ENCODE results near the gene SIDT2. TPM values are rescaled to one million over a fixed set of nuclear protein-coding genes. Genes with fewer than 3 reads are reported as not detected.

The SIDT2 gene
- polyA plus RNA-seq, 1 experiment, result 32.5 TPM

- CTCF ChIA-PET, result interaction anchor here (0.8 to 2.5 kb wide), 4 partner anchors 9 to 351 kb away, joined by 3 to 19 read pairs (median 10); partner anchors contain the start of gene SIDT2
- no peak for DNase-seq (ENCODE audit: low read depth, low spot score)
- Histone ChIP-seq H3K27me3 (ENCODE audit: control insufficient read depth, insufficient read depth, low read length) (no peaks in the 10 kb centered on the region), H3K9me3 (ENCODE audit: control insufficient read depth, insufficient read depth, low read length) (peaks cover 3% of the 10 kb centered on the region; the same call in 1 of the 2 replicates), H3K4me3 (ENCODE audit: low read depth, low read length) (no peak overlapping the region), H3K27ac (ENCODE audit: low read depth, low read length) (no peak overlapping the region)
- no peak for TF ChIP-seq CTCF (IDR thresholded peaks at IDR 0.05; ENCODE audit: low read depth, low read length)
- POLR2A ChIA-PET, result no interaction called here
Measured at GRCh38 chr11:117229931-117230285, 51.4 kb downstream of the SIDT2 start.

GRCh38 chr11:117230286-117230961, 51.9 kb downstream of the SIDT2 start:
- Histone ChIP-seq H3K9me3 (ENCODE audit: control insufficient read depth, insufficient read depth, low read length) (peaks cover 3% of the 10 kb centered on the region; the same call in 1 of the 2 replicates), H3K27ac (ENCODE audit: low read depth, low read length) (no peak overlapping the region), H3K27me3 (ENCODE audit: control insufficient read depth, insufficient read depth, low read length) (no peaks in the 10 kb centered on the region), H3K4me3 (ENCODE audit: low read depth, low read length) (peak overlapping the region; percentile 96)
- ChIA-PET POLR2A (interaction anchor here (0.7 kb wide), 1 partner anchor 468 kb away, joined by 7 read pairs; no protein-coding TSS in a partner anchor), CTCF (interaction anchor here (0.6 to 2.5 kb wide), 7 partner anchors 9 to 439 kb away, joined by 3 to 19 read pairs (median 4); partner anchors contain the start of genes APOA5 and SIDT2)
- DNase-seq (ENCODE audit: low read depth, low spot score), result no peak
- TF ChIP-seq CTCF (IDR thresholded peaks at IDR 0.05; ENCODE audit: low read depth, low read length), result no peak

- ChIA-PET POLR2A (interaction anchor here (0.5 to 1.3 kb wide), 6 partner anchors 9 to 469 kb away, joined by 3 to 11 read pairs (median 4); no protein-coding TSS in a partner anchor), CTCF (interaction anchor here (0.6 to 2.5 kb wide), 14 partner anchors 10 to 441 kb away, joined by 3 to 19 read pairs (median 4); partner anchors contain the start of genes APOA5 and SIDT2)
- peaks cover 3% of the 10 kb centered on the region; the same call in 1 of the 2 replicates for H3K9me3 ChIP-seq (ENCODE audit: control insufficient read depth, insufficient read depth, low read length)
- H3K27me3 ChIP-seq (ENCODE audit: control insufficient read depth, insufficient read depth, low read length), result no peaks in the 10 kb centered on the region
- peak overlapping the region; percentile 39 for H3K27ac ChIP-seq (ENCODE audit: low read depth, low read length)
- DNase-seq (ENCODE audit: low read depth, low spot score), result no peak
- H3K4me3 ChIP-seq (ENCODE audit: low read depth, low read length), result peak overlapping the region; percentile 96
- TF ChIP-seq CTCF (IDR thresholded peaks at IDR 0.05; ENCODE audit: low read depth, low read length), result no peak
Measured at GRCh38 chr11:117230999-117231841, 52.7 kb downstream of the SIDT2 start.

- POLR2A ChIA-PET, result interaction anchor here (1.0 to 1.3 kb wide), 5 partner anchors 10 to 53 kb away, joined by 3 to 5 read pairs (median 3); partner anchors contain the start of gene SIDT2
- H3K27ac ChIP-seq (ENCODE audit: low read depth, low read length), result peak within 1 kb of the TSS; percentile 86
- H3K4me3 ChIP-seq (ENCODE audit: low read depth, low read length), result peak within 1 kb of the TSS; percentile 96
- TF ChIP-seq CTCF (IDR thresholded peaks at IDR 0.05; ENCODE audit: low read depth, low read length), result no peak
- CTCF ChIA-PET, result interaction anchor here (0.6 to 2.5 kb wide), 12 partner anchors 11 to 442 kb away, joined by 3 to 16 read pairs (median 4); no protein-coding TSS in a partner anchor
- DNase-seq (ENCODE audit: low read depth, low spot score), result no peak
- H3K9me3 ChIP-seq (ENCODE audit: control insufficient read depth, insufficient read depth, low read length), result peaks cover 3% of the 10 kb centered on the region; the same call in 1 of the 2 replicates
- H3K27me3 ChIP-seq (ENCODE audit: control insufficient read depth, insufficient read depth, low read length), result no peaks in the 10 kb centered on the region
Measured at GRCh38 chr11:117231842-117232091, 53.2 kb downstream of the SIDT2 start, which contains the start of gene PCSK7. Gene PCSK7 (minus strand): TSS chr11:117232073. CDS start chr11:117229844, 2,229 bp downstream.

Data from AG04450 (cell line).